Stomach smooth muscle (tissue), 2 donors: ENCODE measurements around the gene ITIH4.

ENCODE experiments used
- H3K27ac ChIP-seq: one replicate; pipeline ENCODE4 v1.7.0; 2013; ENCODE audit warnings: mild to moderate bottlenecking, low read length, inconsistent platforms
- H3K27me3 ChIP-seq, 2 donors: one replicate each; pipeline ENCODE4 v1.7.0; 2013; ENCODE audit warnings: low read length in 2 of 2; ENCODE audit not compliant: insufficient read depth in 2 of 2, control insufficient read depth in 1 of 2
- H3K36me3 ChIP-seq, 2 donors: one replicate each; pipeline ENCODE4 v1.7.0; 2013; ENCODE audit warnings: low read length in 2 of 2; ENCODE audit not compliant: control insufficient read depth in 2 of 2, insufficient read depth in 2 of 2
- H3K4me1 ChIP-seq: one replicate; pipeline ENCODE4 v1.7.0; 2013; ENCODE audit warnings: low read length; ENCODE audit not compliant: control insufficient read depth, insufficient read depth
- H3K4me3 ChIP-seq, 2 donors: one replicate each; pipeline ENCODE4 v1.7.0; 2013; ENCODE audit warnings: low read length in 2 of 2
- H3K9ac ChIP-seq, 2 donors: one replicate each; pipeline ENCODE4 v1.7.0; 2013; ENCODE audit warnings: low read length in 2 of 2, mild to moderate bottlenecking in 1 of 2
- H3K9me3 ChIP-seq, 2 donors: one replicate each; pipeline ENCODE4 v1.7.0; 2013; ENCODE audit warnings: low read length in 2 of 2; ENCODE audit not compliant: control insufficient read depth in 2 of 2
- donor health status: healthy.
- donor health status: Pancreatic carcinoma.

ITIH4 gene

DNA sequence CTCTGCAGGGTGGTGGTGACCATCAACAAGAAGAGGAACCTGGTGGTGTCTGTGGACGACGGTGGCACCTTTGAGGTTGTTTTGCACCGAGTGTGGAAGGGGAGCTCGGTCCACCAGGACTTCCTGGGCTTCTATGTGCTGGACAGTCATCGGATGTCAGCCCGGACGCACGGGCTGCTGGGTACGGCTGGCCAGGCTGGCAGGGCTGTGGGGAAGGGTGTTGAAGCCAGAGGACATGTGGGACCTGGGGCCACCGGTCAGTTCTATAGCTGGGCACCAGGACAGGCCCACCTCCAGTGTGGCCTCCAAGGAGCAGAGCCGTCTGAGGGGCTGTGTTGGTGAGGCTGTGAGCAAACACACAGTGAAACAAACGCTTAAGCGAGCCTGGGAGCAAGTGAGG lies 39.7 kb downstream of the ITIH4 start:
- Histone ChIP-seq H3K27me3 (no peaks in the 10 kb centered on the region), H3K36me3 (no peaks in the 10 kb centered on the region), H3K4me3 (no peak overlapping the region), H3K4me1 (no peaks in the 10 kb centered on the region), H3K27ac (no peak overlapping the region), H3K9me3 (no peaks in the 10 kb centered on the region), H3K9ac (no peak overlapping the region)

DNA sequence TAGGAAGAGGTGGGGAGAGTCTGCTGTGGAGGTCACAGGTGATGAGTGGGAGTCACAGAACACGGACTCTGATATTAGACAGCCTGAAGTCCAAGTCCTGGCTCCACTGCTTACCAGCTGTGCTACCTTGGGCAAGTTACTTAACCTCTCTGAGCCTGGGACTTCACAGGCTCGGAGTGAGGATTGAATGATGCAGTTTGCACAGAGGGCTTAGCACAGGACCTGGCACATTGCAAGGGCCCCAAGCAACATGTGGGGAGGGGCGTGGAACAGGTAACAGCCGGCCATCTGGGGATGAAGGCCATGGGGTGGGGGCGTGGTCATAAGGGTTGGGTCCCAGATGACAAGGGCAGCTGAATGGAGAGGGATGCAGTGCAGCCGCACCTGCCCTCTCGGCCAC lies 40.1 kb downstream of the ITIH4 start:
- Histone ChIP-seq H3K4me3 (no peak overlapping the region), H3K9me3 (no peaks in the 10 kb centered on the region), H3K27me3 (no peaks in the 10 kb centered on the region), H3K27ac (no peak overlapping the region), H3K9ac (no peak overlapping the region), H3K4me1 (no peaks in the 10 kb centered on the region), H3K36me3 (no peaks in the 10 kb centered on the region)

DNA sequence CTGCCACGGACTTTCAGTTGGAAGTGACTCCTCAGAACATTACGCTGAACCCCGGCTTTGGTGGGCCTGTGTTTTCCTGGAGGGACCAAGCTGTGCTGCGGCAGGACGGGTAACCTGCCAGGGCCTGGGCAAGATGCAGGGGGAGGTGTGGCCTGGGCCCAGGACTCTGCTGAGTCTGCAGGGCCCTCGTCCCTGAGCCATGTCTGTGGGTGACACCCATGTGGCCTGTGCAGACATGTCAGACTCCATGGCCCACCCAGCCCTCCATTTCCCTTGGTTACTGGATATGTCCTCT lies 40.8 kb downstream of the ITIH4 start:
- no peaks in the 10 kb centered on the region for H3K36me3 ChIP-seq
- no peaks in the 10 kb centered on the region for H3K9me3 ChIP-seq
- no peaks in the 10 kb centered on the region for H3K4me1 ChIP-seq
- H3K9ac ChIP-seq: no peak overlapping the region
- H3K4me3 ChIP-seq: no peak overlapping the region
- no peak overlapping the region for H3K27ac ChIP-seq
- no peaks in the 10 kb centered on the region for H3K27me3 ChIP-seq

DNA sequence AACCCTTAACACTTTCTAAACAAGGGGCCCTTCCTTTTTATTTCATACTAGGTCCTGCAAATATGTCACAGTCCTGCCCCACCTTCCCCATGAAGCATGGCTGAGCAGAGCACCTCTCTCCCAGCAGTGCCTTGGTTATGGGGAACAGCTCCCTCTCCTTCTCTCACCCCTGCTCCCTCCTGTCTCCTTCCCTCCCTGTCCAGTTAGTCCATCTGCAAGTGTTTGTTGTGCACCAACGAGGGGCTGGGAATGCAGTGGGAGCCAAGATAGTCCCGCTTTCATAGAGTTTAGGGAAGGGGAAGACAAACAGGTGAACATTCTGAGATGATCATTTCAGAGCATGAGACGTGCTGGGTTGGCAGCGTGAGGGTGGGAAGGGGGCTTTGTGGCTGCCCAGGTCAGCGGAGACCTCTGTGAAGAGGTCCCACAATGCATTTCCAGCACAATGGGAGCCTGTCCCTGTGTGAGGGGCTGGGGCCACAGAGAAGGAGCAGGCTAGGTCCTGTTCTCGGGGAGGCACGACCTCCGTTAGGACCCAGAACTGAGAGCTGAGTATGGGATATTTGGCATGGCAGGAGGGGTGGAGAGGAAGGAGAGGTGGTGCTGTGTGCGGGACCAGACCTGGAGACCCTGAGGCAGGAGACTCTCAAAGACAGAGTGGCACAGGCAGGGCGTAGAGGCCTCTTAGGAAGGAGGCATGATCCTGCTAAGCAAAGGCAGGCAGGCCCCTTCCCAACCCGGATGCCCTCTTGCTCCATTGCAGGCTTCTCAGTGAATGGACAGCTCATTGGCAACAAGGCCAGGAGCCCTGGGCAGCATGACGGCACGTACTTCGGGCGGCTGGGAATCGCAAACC lies 41.4 kb downstream of the ITIH4 start:
- Histone ChIP-seq H3K4me3 (no peak overlapping the region), H3K9ac (no peak overlapping the region), H3K27ac (no peak overlapping the region), H3K27me3 (no peaks in the 10 kb centered on the region), H3K9me3 (no peaks in the 10 kb centered on the region), H3K36me3 (no peaks in the 10 kb centered on the region), H3K4me1 (no peaks in the 10 kb centered on the region)

DNA sequence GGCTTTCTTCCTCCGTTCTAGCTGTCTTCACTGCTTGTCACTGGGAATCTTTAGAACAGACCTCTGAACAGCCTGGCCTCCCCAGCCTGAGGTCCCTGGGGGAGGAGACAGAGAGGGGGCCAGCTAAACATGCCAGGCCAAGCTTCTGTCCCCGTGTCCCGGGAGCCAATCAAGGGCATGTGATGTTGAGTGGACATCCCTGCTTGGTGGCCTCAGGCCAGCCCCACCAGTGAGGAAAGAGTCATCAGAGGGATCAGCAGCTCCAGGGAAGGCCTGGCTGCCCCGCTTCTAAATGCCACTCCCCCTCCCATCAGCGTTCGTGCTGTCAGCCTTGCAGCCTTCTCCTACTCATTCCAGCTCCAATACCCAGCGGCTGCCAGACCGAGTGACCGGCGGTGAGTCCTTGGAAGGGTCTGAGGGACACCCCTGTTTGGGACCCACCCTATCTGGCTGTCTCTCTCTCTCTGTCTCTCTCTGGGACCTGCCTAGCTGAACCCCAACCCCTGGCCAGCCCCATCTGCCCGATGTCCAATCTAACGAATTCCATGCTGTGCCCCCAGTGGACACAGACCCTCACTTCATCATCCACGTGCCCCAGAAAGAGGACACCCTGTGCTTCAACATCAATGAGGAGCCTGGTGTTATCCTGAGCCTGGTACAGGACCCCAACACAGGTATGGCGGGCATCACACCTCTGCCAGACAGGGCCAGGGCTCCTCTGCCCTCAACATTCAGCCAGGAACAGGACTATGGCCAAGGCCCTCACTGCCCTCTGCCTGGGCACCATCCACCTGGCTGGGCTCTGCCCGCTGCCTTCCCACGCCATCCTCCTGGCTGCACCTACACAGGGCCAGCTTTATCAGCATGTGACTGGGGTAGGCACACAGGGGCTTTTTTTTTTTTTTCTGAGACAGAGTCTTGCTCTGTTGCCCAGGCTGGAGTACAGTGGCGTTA lies 42.5 kb downstream of the ITIH4 start:
- H3K4me1 ChIP-seq: no peaks in the 10 kb centered on the region
- H3K27me3 ChIP-seq: no peaks in the 10 kb centered on the region
- no peaks in the 10 kb centered on the region for H3K36me3 ChIP-seq
- H3K9ac ChIP-seq: no peak overlapping the region
- no peak overlapping the region for H3K27ac ChIP-seq
- no peak overlapping the region for H3K4me3 ChIP-seq
- no peaks in the 10 kb centered on the region for H3K9me3 ChIP-seq

DNA sequence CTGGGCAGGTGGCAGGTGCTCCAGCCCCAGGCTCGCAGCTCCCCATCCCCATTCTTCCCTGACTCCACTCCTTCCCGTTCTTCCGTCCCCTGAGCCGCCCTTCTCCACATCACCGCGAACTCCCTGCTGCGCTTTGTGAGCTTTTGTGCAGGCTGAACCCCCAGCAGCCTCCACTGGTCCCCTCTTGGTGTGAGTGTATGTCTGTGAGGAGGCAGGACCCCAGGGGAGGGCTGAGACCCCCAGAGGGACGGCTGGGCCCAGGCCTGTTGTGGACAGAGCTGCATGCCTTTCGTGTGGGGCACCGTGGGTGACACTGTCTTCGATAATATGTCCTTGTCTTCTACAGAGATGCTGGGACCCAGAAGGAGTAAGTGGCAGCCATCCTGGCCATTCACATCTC lies 43.2 kb downstream of the ITIH4 start:
- H3K4me1 ChIP-seq: no peaks in the 10 kb centered on the region
- no peak overlapping the region for H3K27ac ChIP-seq
- no peaks in the 10 kb centered on the region for H3K27me3 ChIP-seq
- no peaks in the 10 kb centered on the region for H3K36me3 ChIP-seq
- no peak overlapping the region for H3K4me3 ChIP-seq
- no peaks in the 10 kb centered on the region for H3K9me3 ChIP-seq
- no peak overlapping the region for H3K9ac ChIP-seq

DNA sequence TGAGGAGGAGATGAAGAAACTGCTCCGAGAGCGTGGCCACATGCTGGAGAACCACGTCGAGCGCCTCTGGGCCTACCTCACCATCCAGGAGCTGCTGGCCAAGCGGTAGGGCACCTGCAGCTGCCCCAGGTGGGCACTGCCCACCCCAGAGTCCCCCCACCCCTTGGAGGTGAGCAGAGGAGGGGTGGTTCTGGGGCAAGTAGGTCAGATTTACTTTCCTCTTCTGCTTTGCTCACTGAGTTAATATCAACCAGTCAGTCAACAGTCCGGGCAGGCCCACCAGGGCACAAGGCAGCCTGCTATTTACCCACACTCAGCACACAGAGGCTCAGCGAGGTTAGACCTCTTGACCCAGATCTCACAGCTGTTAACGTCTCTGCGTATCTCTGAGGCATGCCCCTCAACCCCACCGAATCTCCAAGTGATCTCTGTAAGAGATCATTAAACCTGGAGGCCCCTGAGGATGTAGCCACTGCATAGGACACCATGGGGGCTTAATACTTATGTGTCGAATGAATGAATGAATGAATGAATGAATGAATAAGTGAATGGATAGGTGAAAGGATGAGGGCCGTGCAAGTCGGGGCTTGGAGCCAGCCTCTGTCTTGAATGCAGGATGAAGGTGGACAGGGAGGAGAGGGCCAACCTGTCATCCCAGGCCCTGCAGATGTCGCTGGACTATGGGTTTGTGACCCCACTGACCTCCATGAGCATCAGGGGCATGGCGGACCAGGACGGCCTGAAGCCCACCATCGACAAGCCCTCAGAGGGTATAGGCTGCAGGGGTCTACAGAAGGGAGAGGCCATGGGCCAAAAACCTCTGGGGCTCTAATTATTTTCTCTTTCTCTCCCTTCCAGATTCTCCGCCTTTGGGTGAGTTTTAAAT lies 43.9 kb downstream of the ITIH4 start:
- Histone ChIP-seq H3K9ac (no peak overlapping the region), H3K27ac (no peak overlapping the region), H3K4me3 (no peak overlapping the region), H3K27me3 (peaks cover 0 to 3% of the 10 kb centered on the region in 2 donors), H3K36me3 (no peaks in the 10 kb centered on the region), H3K9me3 (no peaks in the 10 kb centered on the region), H3K4me1 (no peaks in the 10 kb centered on the region)

DNA sequence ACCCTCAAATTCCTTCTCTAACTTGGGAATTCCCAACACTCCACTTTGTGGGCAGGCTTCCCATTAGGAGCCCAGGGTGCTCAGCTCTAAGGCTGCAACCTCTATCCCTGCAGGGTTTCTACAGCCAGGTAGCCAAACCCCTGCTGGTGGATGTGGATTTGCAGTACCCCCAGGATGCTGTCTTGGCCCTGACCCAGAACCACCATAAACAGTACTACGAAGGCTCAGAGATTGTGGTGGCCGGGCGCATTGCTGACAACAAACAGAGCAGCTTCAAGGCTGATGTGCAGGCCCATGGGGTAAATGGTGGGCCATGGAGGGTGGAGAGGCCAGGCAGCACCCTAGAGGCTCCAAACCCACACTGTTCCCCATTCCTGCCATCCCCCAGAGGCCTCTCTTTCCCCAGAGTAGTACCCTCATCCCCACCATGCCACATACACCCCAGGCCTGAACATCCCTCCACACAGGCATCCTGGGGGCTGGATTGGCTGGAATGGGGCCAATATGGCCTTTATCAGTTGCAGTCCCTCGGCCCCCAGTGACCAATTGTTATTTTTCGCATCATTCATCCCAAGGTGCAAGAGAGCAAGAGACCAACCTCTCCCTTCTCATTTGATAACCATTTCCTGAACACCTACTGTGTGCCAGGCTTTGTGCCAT lies 45.4 kb downstream of the ITIH4 start:
- Histone ChIP-seq H3K27me3 (peaks cover 0 to 3% of the 10 kb centered on the region in 2 donors), H3K4me1 (no peaks in the 10 kb centered on the region), H3K36me3 (no peaks in the 10 kb centered on the region), H3K9me3 (no peaks in the 10 kb centered on the region), H3K27ac (no peak overlapping the region), H3K4me3 (no peak overlapping the region), H3K9ac (no peak overlapping the region)

DNA sequence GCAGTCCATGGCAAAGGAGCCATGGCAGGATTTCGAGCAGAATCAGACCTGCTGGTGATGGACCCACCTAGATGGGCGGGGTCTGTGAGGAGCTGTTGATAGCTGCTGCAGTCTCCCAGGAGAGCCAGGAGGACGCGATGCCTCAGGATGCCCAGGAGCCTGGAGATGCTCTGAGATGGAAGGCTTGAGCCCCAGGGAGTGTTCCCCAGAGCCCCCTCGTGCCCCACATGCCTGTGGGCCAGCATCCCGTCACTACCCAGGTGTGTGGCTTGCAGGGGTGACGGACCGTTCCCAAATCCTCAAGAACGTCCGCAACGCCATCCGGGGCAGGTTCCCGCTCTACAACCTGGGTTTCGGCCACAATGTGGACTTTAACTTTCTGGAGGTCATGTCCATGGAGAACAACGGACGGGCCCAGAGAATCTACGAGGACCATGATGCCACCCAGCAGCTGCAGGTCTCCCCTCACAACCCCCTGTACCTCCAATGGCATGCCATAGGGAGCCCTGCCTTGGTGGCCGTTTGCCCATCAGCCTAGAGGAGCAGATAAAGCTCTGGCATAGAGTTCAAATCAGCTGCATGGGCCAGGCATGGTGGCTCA lies 46.4 kb downstream of the ITIH4 start:
- Histone ChIP-seq H3K27me3 (peaks cover 2 to 3% of the 10 kb centered on the region in 2 donors), H3K4me1 (no peaks in the 10 kb centered on the region)

DNA sequence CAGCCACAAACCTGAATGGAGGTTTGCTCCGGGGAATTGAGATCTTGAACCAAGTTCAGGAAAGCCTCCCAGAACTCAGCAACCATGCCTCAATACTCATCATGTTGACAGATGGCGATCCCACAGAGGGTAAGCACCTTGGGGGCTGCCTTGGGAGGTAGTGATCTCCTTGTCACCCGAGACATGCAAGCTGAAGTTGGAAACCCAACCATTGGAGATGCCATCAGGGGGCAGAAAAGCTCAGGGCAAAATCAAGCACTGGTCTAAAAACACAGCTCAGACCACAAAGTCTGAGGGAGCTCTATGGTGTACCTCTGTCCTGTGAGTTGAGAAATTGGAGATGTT lies 47.3 kb downstream of the ITIH4 start:
- no peaks in the 10 kb centered on the region for H3K9me3 ChIP-seq
- H3K4me3 ChIP-seq: no peak overlapping the region
- H3K27ac ChIP-seq: no peak overlapping the region
- H3K4me1 ChIP-seq: no peaks in the 10 kb centered on the region
- no peak overlapping the region for H3K9ac ChIP-seq
- H3K27me3 ChIP-seq: peaks cover 2 to 3% of the 10 kb centered on the region in 2 donors
- no peaks in the 10 kb centered on the region for H3K36me3 ChIP-seq

More for the DNA sequence above, 46.4 kb downstream of the ITIH4 start:
- H3K9ac ChIP-seq: no peak overlapping the region
- no peaks in the 10 kb centered on the region for H3K36me3 ChIP-seq
- no peak overlapping the region for H3K4me3 ChIP-seq
- no peaks in the 10 kb centered on the region for H3K9me3 ChIP-seq
- H3K27ac ChIP-seq: no peak overlapping the region
